OCI-LY7 (cell line): ENCODE measurements around the gene MAP3K19. TPM values are rescaled to one million over a fixed set of nuclear protein-coding genes. Genes with fewer than 3 reads are reported as not detected.

ENCODE experiments used
- BruUV-seq: library from RNA; stranded (reverse); fragments of 400-500 nt; replicated peaks from 2 replicates; lab custom pipeline; 2021; lab: Mats Ljungman, UMichigan
- CTCF ChIA-PET: fragments of 300-600 bp; sonication (Branson Sonifier 250); formaldehyde crosslinking; loops from one replicate; lab custom pipeline; 2022; ENCODE audit warnings: antibody characterized with exemption; ENCODE audit not compliant: unreplicated experiment; lab: Charles Lee
- POLR2A ChIA-PET: fragments of 300-600 bp; sonication (Branson Sonifier 250); formaldehyde crosslinking; loops from one replicate; lab custom pipeline; 2022; ENCODE audit warnings: antibody characterized with exemption; lab: Charles Lee
- DNase-seq: peaks from one replicate; pipeline ENCODE4 v3.0.0-alpha.2; 2015; ENCODE audit warnings: low spot score
- H2AFZ ChIP-seq: fragments of 200-600 bp; sonication (generic), shearing (Covaris generic); 2 replicates; pipeline ENCODE4 v1.6.1; 2014; ENCODE audit warnings: mild to moderate bottlenecking, antibody characterized with exemption, low read length, moderate library complexity
- H3K27ac ChIP-seq: fragments of 200-600 bp; sonication (generic); 2 replicates; pipeline ENCODE4 v1.5.1; 2014; ENCODE audit warnings: mixed run types, low read depth, mild to moderate bottlenecking, moderate library complexity, low read length, inconsistent platforms; ENCODE audit not compliant: poor library complexity, severe bottlenecking
- H3K36me3 ChIP-seq: fragments of 200-600 bp; sonication (generic); 2 replicates; pipeline ENCODE4 v1.6.1; 2014; ENCODE audit warnings: mild to moderate bottlenecking, antibody characterized with exemption, low read length, moderate library complexity, mixed read lengths; ENCODE audit not compliant: insufficient read depth
- H3K4me1 ChIP-seq: fragments of 200-600 bp; sonication (generic); 2 replicates; pipeline ENCODE4 v1.5.1; 2014; ENCODE audit warnings: mild to moderate bottlenecking, low read length; ENCODE audit not compliant: insufficient read depth, poor library complexity, severe bottlenecking
- H3K4me2 ChIP-seq: fragments of 200-600 bp; sonication (generic); 2 replicates; pipeline ENCODE4 v1.6.1; 2014; ENCODE audit warnings: mild to moderate bottlenecking, low read length
- H3K4me3 ChIP-seq: fragments of 200-600 bp; sonication (generic); 2 replicates; pipeline ENCODE4 v1.5.1; 2014; ENCODE audit warnings: mild to moderate bottlenecking, low read depth, low read length; ENCODE audit not compliant: poor library complexity, severe bottlenecking
- H3K79me2 ChIP-seq: fragments of 200-600 bp; sonication (generic); 2 replicates; pipeline ENCODE4 v1.6.1; 2016; ENCODE audit warnings: low read depth, mild to moderate bottlenecking, low read length, moderate library complexity, mixed read lengths; ENCODE audit not compliant: insufficient read depth
- H3K9me2 ChIP-seq: fragments of 200-600 bp; sonication (generic); 2 replicates; pipeline ENCODE4 v1.6.1; 2016; ENCODE audit warnings: mild to moderate bottlenecking, low read length, mixed read lengths; ENCODE audit not compliant: insufficient read depth
- H3K9me3 ChIP-seq: fragments of 200-600 bp; sonication (generic); 2 replicates; pipeline ENCODE4 v1.6.1; 2014; ENCODE audit warnings: mild to moderate bottlenecking, mixed run types, low read length, mixed read lengths
- H4K20me1 ChIP-seq: fragments of 200-600 bp; sonication (generic); 2 replicates; pipeline ENCODE4 v1.6.1; 2014; ENCODE audit warnings: mild to moderate bottlenecking, antibody characterized with exemption, low read length, moderate library complexity, mixed read lengths; ENCODE audit not compliant: insufficient read depth
- CTCF ChIP-seq: fragments of 200-600 bp; sonication (generic); conservative IDR thresholded peaks from 2 replicates; pipeline ENCODE4 v1.5.1; 2014; ENCODE audit warnings: mild to moderate bottlenecking, antibody characterized with exemption, low read length, moderate library complexity, mixed read lengths
- EZH2phosphoT487 ChIP-seq: fragments of 200-600 bp; sonication (generic); IDR thresholded peaks from 2 replicates; pipeline ENCODE4 v1.6.1; 2018; ENCODE audit warnings: low read depth, borderline replicate concordance, mild to moderate bottlenecking, mixed run types, antibody characterized with exemption, low read length, moderate library complexity, mixed read lengths
- intact Hi-C: fragments of 100-400 bp; cut with micrococcal nuclease; formaldehyde crosslinking; loops from one replicate; pipeline ENCODE4 v1.10.0; 2022; ENCODE audit not compliant: unreplicated experiment
- total RNA-seq, 2 experiments: library from RNA; depleted of rRNA in 1 of 2; stranded (reverse); fragments of >200 nt in 1 of 2; shearing (Covaris generic) in 1 of 2; gene quantifications; 2 replicates each; pipeline ENCODE4 v1.2.3, GENCODE V29; 2014 to 2022

MAP3K19 gene
- total RNA-seq, 2 experiments from 2014 or later: not detected

DNA sequence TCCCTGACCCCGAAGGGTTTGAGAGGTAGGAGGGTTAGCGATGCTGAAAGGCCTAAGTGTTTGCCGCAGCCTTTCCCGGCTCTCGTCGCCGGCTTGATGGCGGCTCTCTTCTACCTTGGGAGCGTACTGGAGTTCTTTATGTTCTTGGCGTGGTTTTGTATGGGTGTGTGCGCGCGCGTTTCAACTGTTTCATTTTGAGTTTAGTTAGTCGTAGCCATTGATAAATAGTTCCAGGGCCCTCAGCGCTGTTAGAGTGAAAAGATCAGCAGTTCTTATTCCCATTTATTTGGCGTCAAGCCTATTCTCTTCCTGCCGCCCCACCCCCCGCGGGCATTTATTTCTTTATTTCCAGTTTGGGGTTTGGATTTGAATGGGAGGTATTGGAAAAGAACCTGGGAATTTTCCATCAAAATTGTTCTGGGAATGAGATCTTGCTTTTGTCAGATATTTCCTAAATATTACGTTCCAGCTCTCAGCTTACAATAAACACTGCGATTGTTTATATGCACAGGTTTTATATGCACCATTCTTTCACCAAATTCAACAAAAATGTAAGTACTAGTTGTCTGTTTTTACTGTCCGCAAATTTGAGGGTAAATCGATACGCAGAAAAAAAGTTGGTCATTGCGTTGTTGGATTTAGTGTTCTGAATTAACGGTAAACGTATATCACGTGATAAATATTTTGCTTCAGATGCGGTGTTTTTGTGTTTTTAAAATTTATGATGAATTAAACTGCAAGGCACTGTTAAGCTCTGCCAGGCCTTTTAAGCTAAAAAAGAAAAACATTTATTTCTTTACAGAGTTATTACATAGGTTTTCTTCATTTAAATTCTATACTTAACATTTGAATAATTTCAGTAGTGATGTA lies 127.7 kb downstream of the MAP3K19 start:
- peak overlapping the region; percentile 71; the same call in 1 of the 2 replicates for H2AFZ ChIP-seq
- H4K20me1 ChIP-seq: peaks cover 36% of the 10 kb centered on the region
- H3K4me3 ChIP-seq: peak overlapping the region; percentile 93
- BruUV-seq: no TSS peak
- CTCF ChIA-PET: no interaction called here
- DNase-seq: peak; percentile 40
- TF ChIP-seq CTCF (no peak), EZH2phosphoT487 (no peak)
- POLR2A ChIA-PET: interaction anchor here (0.8 to 1.7 kb wide), 2 partner anchors 11 to 18 kb away, joined by 3 to 8 read pairs; no protein-coding TSS in a partner anchor
- peak overlapping the region; percentile 86 for H3K4me2 ChIP-seq
- intact Hi-C loops: loop anchor here (2.0 to 5.0 kb wide), 2 partner anchors 611 to 802 kb away; partner anchors contain the start of genes R3HDM1 and ZRANB3
- H3K9me2 ChIP-seq: no peaks in the 10 kb centered on the region
- H3K27ac ChIP-seq: peak overlapping the region; percentile 90
- H3K79me2 ChIP-seq: peaks cover 66% of the 10 kb centered on the region
- H3K36me3 ChIP-seq: peaks cover 52% of the 10 kb centered on the region
- peaks cover 23% of the 10 kb centered on the region for H3K4me1 ChIP-seq
- H3K9me3 ChIP-seq: no peaks in the 10 kb centered on the region

DNA sequence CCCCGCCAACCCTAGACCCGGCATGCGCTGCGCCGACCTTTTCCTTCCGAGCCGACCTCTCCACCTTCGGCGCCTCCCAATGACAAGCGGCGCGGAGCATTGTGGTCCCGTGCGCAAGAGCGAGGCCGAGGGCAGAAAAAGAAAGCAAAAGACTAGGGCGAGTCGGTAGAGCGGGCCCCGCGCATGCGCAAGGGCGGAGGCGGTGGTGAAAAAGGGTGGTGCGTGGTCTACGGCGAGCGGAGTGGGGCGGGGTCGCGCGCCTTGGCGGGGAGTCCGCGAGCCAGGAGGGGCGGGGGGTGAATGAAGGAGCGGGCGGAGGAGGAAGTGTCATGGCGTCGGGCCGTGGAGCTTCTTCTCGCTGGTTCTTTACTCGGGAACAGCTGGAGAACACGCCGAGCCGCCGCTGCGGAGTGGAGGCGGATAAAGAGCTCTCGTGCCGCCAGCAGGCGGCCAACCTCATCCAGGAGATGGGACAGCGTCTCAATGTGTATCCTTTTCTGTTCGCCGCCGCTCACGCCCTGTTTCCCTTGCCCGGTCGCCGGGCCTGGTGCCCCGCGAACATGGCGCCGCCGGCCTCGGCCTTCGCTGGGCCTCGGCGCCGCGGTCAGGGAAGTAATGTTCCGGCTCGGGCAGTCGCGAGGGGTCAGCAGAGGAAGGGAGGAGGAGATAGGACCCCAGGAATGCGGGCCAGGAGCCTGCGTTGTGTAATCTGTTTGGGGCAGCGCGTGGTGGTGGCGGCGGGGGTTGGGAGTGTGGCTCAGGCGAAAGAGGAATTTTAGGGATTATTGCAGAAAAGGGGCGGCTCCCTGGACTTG lies 128.5 kb downstream of the MAP3K19 start, which contains the start of gene CCNT2:
Gene CCNT2, plus strand, starts transcription at position 297 of the 815 bp plus-strand sequence. Its CDS starts 33 bp downstream, at position 330.
- H3K36me3 ChIP-seq: peaks cover 44% of the 10 kb centered on the region
- ChIA-PET CTCF (interaction anchor here (0.5 kb wide), 1 partner anchor 458 kb away, joined by 3 read pairs; no protein-coding TSS in a partner anchor), POLR2A (interaction anchor here (1.7 kb wide), 1 partner anchor 12 kb away, joined by 8 read pairs; no protein-coding TSS in a partner anchor)
- DNase-seq: peak; percentile 99
- peak within 1 kb of the TSS; percentile 75 for H2AFZ ChIP-seq
- H4K20me1 ChIP-seq: peaks cover 33% of the 10 kb centered on the region
- H3K9me2 ChIP-seq: no peaks in the 10 kb centered on the region
- TSS peak; percentile 53 for BruUV-seq
- H3K4me3 ChIP-seq: peak within 1 kb of the TSS; percentile 93
- peaks cover 23% of the 10 kb centered on the region for H3K4me1 ChIP-seq
- intact Hi-C loops: loop anchor here (1.0 to 5.0 kb wide), 4 partner anchors 178 to 823 kb away; partner anchors contain the start of genes R3HDM1, UBXN4 and ZRANB3
- TF ChIP-seq CTCF: no peak
- no peak for TF ChIP-seq EZH2phosphoT487
- H3K27ac ChIP-seq: peak within 1 kb of the TSS; percentile 90
- peaks cover 58% of the 10 kb centered on the region for H3K79me2 ChIP-seq
- 0 out of 2 replicates have a peak, but pooled peaks cover under 1% of the 10 kb centered on the region for H3K9me3 ChIP-seq
- H3K4me2 ChIP-seq: peak within 1 kb of the TSS; percentile 86
